ENCODE results near the gene OR11H6. TPM values are rescaled to one million over a fixed set of nuclear protein-coding genes. Genes with fewer than 3 reads are reported as not detected.
"Not testable (repeated sequence)": the region's sequence is repeated elsewhere in the genome, so short reads cannot be mapped to it uniquely, and the experiment has no call there.

The OR11H6 gene
- total RNA-seq: not detected in 2 replicates

DNA sequence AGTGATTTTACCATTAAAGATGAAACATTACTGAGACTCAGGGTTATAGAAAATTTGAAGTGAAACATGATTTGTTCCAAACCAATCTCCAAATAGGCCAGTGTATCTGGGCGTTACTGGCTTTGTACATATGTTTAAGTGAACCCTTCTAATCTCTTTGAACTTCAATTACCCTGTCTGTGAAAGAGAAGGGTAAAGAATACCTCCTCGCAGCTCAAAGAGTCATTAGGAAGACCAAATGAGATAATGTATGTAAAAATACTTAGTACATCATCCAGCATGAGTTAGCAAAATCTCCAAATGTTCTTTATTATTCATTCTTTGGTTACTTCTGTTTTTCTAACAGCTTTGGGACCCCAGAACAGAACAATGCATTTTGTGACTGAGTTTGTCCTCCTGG lies at the start of gene OR11H6:
Gene OR11H6, plus strand, starts transcription at position 301 of the 400 bp plus-strand sequence. Its CDS starts 0 bp downstream, at position 301.
- H3K4me3 Mint-ChIP-seq (ENCODE audit: low read depth): no peak within 1 kb of the TSS
- no peaks in the 10 kb centered on the region for H3K36me3 Mint-ChIP-seq (ENCODE audit: low read depth)
- intact Hi-C loops (cut with micrococcal nuclease): no loop called here
- H3K4me1 Mint-ChIP-seq (ENCODE audit: low read depth): no peaks in the 10 kb centered on the region
- DNase-seq (ENCODE audit: low spot score): no peak
- no peak within 1 kb of the TSS for H3K27ac Mint-ChIP-seq
- no peaks in the 10 kb centered on the region for H3K9me3 Mint-ChIP-seq
- H3K27me3 Mint-ChIP-seq (ENCODE audit: low read depth): no peaks in the 10 kb centered on the region

DNA sequence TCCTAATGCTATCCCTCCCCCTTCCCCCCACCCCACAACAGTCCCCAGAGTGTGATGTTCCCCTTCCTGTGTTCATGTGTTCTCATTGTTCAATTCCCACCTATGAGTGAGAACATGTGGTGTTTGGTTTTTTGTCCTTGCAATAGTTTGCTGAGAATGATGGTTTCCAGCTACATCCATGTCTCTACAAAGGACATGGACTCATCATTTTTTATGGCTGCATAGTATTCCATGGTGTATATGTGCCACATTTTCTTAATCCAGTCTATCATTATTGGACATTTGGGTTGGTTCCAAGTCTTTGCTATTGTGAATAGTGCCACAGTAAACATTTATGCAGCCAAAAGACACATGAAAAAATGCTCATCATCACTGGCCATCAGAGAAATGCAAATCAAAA lies 49.3 kb upstream of the OR11H6 start:
- H3K36me3 Mint-ChIP-seq (ENCODE audit: low read depth); intact Hi-C loops (cut with micrococcal nuclease); H3K27ac Mint-ChIP-seq; H3K4me3 Mint-ChIP-seq (ENCODE audit: low read depth); H3K27me3 Mint-ChIP-seq (ENCODE audit: low read depth); H3K9me3 Mint-ChIP-seq; DNase-seq (ENCODE audit: low spot score); H3K4me1 Mint-ChIP-seq (ENCODE audit: low read depth): not testable (repeated sequence)

DNA sequence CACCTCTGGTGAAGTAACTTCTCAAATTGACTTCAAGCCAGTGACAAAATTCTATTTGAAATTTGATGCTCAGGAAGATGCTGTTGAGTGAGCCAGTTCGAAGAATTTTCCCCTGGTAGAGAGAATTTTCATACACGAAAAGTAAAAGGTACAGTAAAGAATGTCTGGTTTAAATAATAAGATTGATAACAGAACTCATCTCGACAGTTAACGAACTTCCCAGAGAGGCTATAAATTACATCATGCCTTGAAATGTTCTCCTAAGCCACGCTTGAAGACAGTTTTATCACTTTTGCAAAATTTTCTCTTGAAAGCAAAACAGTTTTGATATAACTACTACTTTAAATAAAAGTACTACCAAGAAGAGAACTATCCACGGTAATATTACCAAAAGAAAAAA lies 47.2 kb upstream of the OR11H6 start:
- no peak overlapping the region for H3K27ac Mint-ChIP-seq
- no peaks in the 10 kb centered on the region for H3K9me3 Mint-ChIP-seq
- no peaks in the 10 kb centered on the region for H3K36me3 Mint-ChIP-seq (ENCODE audit: low read depth)
- DNase-seq (ENCODE audit: low spot score): no peak
- H3K4me3 Mint-ChIP-seq (ENCODE audit: low read depth): no peak overlapping the region
- intact Hi-C loops (cut with micrococcal nuclease): no loop called here
- H3K27me3 Mint-ChIP-seq (ENCODE audit: low read depth): no peaks in the 10 kb centered on the region
- H3K4me1 Mint-ChIP-seq (ENCODE audit: low read depth): no peaks in the 10 kb centered on the region

GRCh38 chr14:20177433-20177974 lies 46.0 kb upstream of the OR11H6 start:
- intact Hi-C loops (cut with micrococcal nuclease): no loop called here
- H3K4me1 Mint-ChIP-seq (ENCODE audit: low read depth): no peaks in the 10 kb centered on the region

DNA sequence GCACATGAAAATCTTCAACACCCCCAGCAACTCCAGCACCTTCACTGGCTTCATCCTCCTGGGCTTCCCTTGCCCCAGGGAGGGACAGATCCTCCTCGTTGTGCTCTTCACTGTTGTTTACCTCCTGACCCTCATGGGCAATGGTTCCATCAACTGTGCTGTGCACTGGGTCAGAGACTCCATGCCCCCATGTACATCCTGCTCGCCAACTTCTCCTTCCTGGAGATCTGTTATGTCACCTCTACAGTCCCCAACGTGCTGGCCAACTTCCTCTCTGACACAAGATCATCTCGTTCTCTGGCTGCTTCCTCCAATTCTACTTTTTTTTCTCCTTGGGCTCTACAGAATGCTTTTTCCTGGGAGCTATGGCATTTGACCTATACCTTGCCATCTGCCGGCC lies 44.3 kb upstream of the OR11H6 start:
- Mint-ChIP-seq H3K4me1 (ENCODE audit: low read depth) (no peaks in the 10 kb centered on the region), H3K4me3 (ENCODE audit: low read depth) (no peak overlapping the region), H3K9me3 (no peaks in the 10 kb centered on the region), H3K36me3 (ENCODE audit: low read depth) (no peaks in the 10 kb centered on the region), H3K27ac (no peak overlapping the region), H3K27me3 (ENCODE audit: low read depth) (no peaks in the 10 kb centered on the region)
- intact Hi-C loops (cut with micrococcal nuclease): no loop called here
- DNase-seq (ENCODE audit: low spot score): no peak

More at GRCh38 chr14:20177433-20177974, 46.0 kb upstream of the OR11H6 start:
- H3K36me3 Mint-ChIP-seq (ENCODE audit: low read depth): no peaks in the 10 kb centered on the region
- no peaks in the 10 kb centered on the region for H3K9me3 Mint-ChIP-seq
- no peaks in the 10 kb centered on the region for H3K27me3 Mint-ChIP-seq (ENCODE audit: low read depth)
- no peak overlapping the region for H3K4me3 Mint-ChIP-seq (ENCODE audit: low read depth)
- H3K27ac Mint-ChIP-seq: no peak overlapping the region
- no peak for DNase-seq (ENCODE audit: low spot score)

DNA sequence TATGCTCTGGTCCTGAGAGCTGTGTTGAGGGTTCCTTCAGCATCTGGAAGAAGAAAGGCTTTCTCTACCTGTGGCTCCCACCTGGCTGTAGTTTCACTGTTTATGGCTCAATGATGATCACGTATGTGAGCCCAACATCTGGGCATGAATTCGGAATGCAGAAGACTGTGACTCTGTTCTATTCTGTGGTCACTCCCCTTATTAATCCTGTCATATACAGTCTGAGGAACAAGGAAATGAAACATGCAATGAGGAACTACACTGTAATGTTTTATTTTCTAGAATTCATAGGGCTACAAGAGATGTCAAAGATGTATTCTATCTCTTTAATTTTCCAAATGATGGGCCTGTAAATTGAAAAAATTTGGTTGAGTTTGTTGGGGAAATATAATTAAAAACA lies 43.6 kb upstream of the OR11H6 start:
- Mint-ChIP-seq H3K27ac (no peak overlapping the region), H3K4me1 (ENCODE audit: low read depth) (no peaks in the 10 kb centered on the region), H3K4me3 (ENCODE audit: low read depth) (no peak overlapping the region), H3K36me3 (ENCODE audit: low read depth) (no peaks in the 10 kb centered on the region), H3K27me3 (ENCODE audit: low read depth) (no peaks in the 10 kb centered on the region), H3K9me3 (no peaks in the 10 kb centered on the region)
- intact Hi-C loops (cut with micrococcal nuclease): no loop called here
- no peak for DNase-seq (ENCODE audit: low spot score)

DNA sequence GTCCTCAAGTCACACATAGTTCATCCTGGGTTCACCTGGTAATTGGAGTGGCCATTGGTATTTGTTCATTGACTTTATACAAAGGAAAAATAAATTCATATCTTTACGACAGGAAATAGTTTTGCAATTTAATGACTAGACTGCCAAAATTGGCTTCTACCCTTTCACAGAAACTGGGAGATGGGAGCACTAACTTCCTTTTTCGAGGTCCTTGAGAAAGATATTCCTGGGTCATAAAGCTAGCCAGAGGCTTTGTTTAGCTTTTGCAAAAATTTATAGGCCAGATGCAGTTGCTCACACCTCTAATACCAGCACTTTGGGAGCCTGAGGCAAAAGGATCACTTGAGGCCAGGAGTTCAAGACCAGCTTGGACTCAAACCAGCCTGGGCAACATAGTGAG lies 43.0 kb upstream of the OR11H6 start:
- H3K27me3 Mint-ChIP-seq (ENCODE audit: low read depth): no peaks in the 10 kb centered on the region
- H3K36me3 Mint-ChIP-seq (ENCODE audit: low read depth): no peaks in the 10 kb centered on the region
- intact Hi-C loops (cut with micrococcal nuclease): no loop called here
- H3K4me1 Mint-ChIP-seq (ENCODE audit: low read depth): no peaks in the 10 kb centered on the region
- no peaks in the 10 kb centered on the region for H3K9me3 Mint-ChIP-seq
- H3K4me3 Mint-ChIP-seq (ENCODE audit: low read depth): no peak overlapping the region
- no peak overlapping the region for H3K27ac Mint-ChIP-seq
- no peak for DNase-seq (ENCODE audit: low spot score)

DNA sequence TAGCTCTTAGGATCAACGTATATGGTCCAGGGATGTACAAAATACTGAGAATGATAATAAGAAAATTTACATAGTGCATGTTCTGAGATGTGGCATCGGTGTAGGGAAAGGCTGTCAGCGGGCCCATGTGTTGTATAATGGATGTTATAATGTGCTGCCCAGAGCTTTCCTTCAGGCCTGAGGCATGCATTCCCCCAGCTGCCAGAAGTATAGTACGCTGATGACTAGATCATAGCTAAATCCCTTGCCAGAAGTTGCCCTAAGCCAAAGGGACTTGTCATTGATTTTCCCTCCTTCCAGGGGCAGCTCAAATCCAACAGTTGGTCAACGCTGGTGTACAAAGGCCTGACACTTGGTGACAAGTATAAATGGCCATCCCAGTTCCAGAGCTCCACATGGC lies 39.3 kb upstream of the OR11H6 start:
- no peak for DNase-seq (ENCODE audit: low spot score)
- no peaks in the 10 kb centered on the region for H3K9me3 Mint-ChIP-seq
- H3K4me1 Mint-ChIP-seq (ENCODE audit: low read depth): no peaks in the 10 kb centered on the region
- no peaks in the 10 kb centered on the region for H3K36me3 Mint-ChIP-seq (ENCODE audit: low read depth)
- H3K27ac Mint-ChIP-seq: no peak overlapping the region
- H3K4me3 Mint-ChIP-seq (ENCODE audit: low read depth): no peak overlapping the region
- intact Hi-C loops (cut with micrococcal nuclease): no loop called here
- no peaks in the 10 kb centered on the region for H3K27me3 Mint-ChIP-seq (ENCODE audit: low read depth)

DNA sequence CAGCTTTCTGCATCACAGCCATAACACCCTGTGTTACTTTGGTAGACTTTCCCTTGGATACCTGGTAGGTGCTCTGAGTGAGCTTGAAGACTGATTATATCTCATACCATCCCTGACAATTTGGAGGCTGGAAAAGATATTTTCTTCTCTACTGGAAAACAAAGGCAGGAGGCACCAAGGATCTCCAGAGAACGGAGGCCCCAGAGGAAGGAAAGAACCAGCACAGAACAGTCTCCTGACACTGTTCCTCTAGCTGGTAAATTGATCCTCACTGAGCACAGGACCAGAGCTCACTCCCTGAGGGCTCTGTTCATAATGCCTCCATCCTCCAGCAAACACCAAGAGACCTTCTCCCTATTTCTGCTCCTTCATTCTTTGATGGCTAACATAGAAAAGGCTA lies 32.9 kb upstream of the OR11H6 start, which contains the start of gene OR11G2:
Gene OR11G2, plus strand, starts transcription at position 301 of the 400 bp plus-strand sequence. CDS start 6,542 bp downstream, outside the sequence.
- DNase-seq (ENCODE audit: low spot score): no peak
- no peaks in the 10 kb centered on the region for H3K36me3 Mint-ChIP-seq (ENCODE audit: low read depth)
- no peaks in the 10 kb centered on the region for H3K4me1 Mint-ChIP-seq (ENCODE audit: low read depth)
- H3K27ac Mint-ChIP-seq: no peak within 1 kb of the TSS
- intact Hi-C loops (cut with micrococcal nuclease): no loop called here
- H3K27me3 Mint-ChIP-seq (ENCODE audit: low read depth): peaks cover 2% of the 10 kb centered on the region
- H3K4me3 Mint-ChIP-seq (ENCODE audit: low read depth): no peak within 1 kb of the TSS
- no peaks in the 10 kb centered on the region for H3K9me3 Mint-ChIP-seq

- H3K4me3 Mint-ChIP-seq (ENCODE audit: low read depth): no peak overlapping the region
- H3K36me3 Mint-ChIP-seq (ENCODE audit: low read depth): no peaks in the 10 kb centered on the region
- no peak for DNase-seq (ENCODE audit: low spot score)
- peaks cover 2% of the 10 kb centered on the region for H3K27me3 Mint-ChIP-seq (ENCODE audit: low read depth)
- no peaks in the 10 kb centered on the region for H3K4me1 Mint-ChIP-seq (ENCODE audit: low read depth)
- no peaks in the 10 kb centered on the region for H3K9me3 Mint-ChIP-seq
- intact Hi-C loops (cut with micrococcal nuclease): no loop called here
- H3K27ac Mint-ChIP-seq: no peak overlapping the region
Measured at GRCh38 chr14:20191396-20191795, 32.1 kb upstream of the OR11H6 start.

DNA sequence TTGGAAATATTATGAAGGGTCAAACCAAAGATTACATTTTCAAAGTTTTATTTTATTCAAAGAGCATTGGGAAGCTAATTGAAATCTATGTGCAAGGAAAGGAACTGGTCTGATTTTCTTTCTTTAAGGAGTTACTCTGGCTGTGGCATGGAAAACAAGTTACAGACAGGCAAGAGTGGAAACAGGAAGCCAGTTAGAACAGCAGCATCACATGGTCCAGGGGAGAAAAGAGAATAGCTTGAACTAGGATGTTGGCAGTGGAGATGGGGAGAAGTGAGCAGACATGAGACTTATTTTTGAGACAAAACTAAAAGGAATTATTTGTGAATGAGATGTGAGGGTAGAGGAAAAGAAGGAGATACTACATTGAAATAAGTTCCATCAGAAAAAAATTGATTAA lies 29.4 kb upstream of the OR11H6 start:
- intact Hi-C loops (cut with micrococcal nuclease): no loop called here
- Mint-ChIP-seq H3K4me3 (ENCODE audit: low read depth) (no peak overlapping the region), H3K27me3 (ENCODE audit: low read depth) (peaks cover 2% of the 10 kb centered on the region), H3K36me3 (ENCODE audit: low read depth) (no peaks in the 10 kb centered on the region), H3K27ac (no peak overlapping the region), H3K9me3 (no peaks in the 10 kb centered on the region), H3K4me1 (ENCODE audit: low read depth) (no peaks in the 10 kb centered on the region)
- no peak for DNase-seq (ENCODE audit: low spot score)

GRCh38 chr14:20195170-20195569 lies 28.3 kb upstream of the OR11H6 start:
- H3K27ac Mint-ChIP-seq; H3K4me3 Mint-ChIP-seq (ENCODE audit: low read depth); H3K36me3 Mint-ChIP-seq (ENCODE audit: low read depth); H3K27me3 Mint-ChIP-seq (ENCODE audit: low read depth); H3K4me1 Mint-ChIP-seq (ENCODE audit: low read depth); intact Hi-C loops (cut with micrococcal nuclease); H3K9me3 Mint-ChIP-seq; DNase-seq (ENCODE audit: low spot score): not testable (repeated sequence)

GRCh38 chr14:20195911-20196310 lies 27.6 kb upstream of the OR11H6 start:
- H3K27ac Mint-ChIP-seq: no peak overlapping the region
- no peak overlapping the region for H3K4me3 Mint-ChIP-seq (ENCODE audit: low read depth)
- no peak for DNase-seq (ENCODE audit: low spot score)
- no peaks in the 10 kb centered on the region for H3K9me3 Mint-ChIP-seq
- peaks cover 2% of the 10 kb centered on the region for H3K27me3 Mint-ChIP-seq (ENCODE audit: low read depth)
- intact Hi-C loops (cut with micrococcal nuclease): no loop called here
- H3K36me3 Mint-ChIP-seq (ENCODE audit: low read depth): no peaks in the 10 kb centered on the region
- no peaks in the 10 kb centered on the region for H3K4me1 Mint-ChIP-seq (ENCODE audit: low read depth)

DNA sequence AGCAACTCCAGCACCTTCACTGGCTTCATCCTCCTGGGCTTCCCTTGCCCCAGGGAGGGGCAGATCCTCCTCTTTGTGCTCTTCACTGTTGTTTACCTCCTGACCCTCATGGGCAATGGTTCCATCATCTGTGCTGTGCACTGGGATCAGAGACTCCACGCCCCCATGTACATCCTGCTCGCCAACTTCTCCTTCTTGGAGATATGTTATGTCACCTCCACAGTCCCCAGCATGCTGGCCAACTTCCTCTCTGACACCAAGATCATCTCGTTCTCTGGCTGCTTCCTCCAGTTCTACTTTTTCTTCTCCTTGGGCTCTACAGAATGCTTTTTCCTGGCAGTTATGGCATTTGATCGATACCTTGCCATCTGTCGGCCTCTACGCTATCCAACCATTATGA lies 26.1 kb upstream of the OR11H6 start:
- H3K9me3 Mint-ChIP-seq: no peaks in the 10 kb centered on the region
- no peak overlapping the region for H3K4me3 Mint-ChIP-seq (ENCODE audit: low read depth)
- peaks cover 2% of the 10 kb centered on the region for H3K27me3 Mint-ChIP-seq (ENCODE audit: low read depth)
- H3K27ac Mint-ChIP-seq: no peak overlapping the region
- H3K4me1 Mint-ChIP-seq (ENCODE audit: low read depth): no peaks in the 10 kb centered on the region
- H3K36me3 Mint-ChIP-seq (ENCODE audit: low read depth): no peaks in the 10 kb centered on the region
- intact Hi-C loops (cut with micrococcal nuclease): no loop called here
- no peak for DNase-seq (ENCODE audit: low spot score)
